ENCODE data around the gene MTHFD1L. TPM values are rescaled to one million over a fixed set of nuclear protein-coding genes. Genes with fewer than 3 reads are reported as not detected.

The MTHFD1L gene
- total and polyA plus RNA-seq, 9 of the 15 experiments (the other 6 are each of a cell fraction or from before 2014, with no cell fraction given), result 20.9 to 128 (median 61.0) TPM

DNA sequence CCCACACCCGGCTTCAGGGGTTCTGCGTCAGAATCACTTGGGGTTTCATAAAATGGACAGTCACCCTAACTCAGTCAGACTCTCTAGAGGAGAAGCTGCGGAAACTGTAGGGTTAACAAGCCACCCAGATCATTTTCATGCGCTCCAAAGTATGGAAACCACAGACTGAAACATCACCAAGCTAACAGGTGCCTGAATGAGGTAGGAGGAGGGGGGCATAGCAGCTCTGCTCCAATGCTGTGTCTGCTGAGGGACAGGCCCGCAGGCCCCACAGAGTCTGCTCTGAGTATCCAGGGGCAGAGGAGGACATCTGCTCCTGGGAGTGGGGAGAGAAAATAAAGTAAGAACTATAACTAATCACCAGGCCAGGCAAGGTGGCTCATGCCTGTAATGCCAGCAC, 277.2 kb downstream of the MTHFD1L start (continued):
- TF ChIP-seq, protein P1, sequence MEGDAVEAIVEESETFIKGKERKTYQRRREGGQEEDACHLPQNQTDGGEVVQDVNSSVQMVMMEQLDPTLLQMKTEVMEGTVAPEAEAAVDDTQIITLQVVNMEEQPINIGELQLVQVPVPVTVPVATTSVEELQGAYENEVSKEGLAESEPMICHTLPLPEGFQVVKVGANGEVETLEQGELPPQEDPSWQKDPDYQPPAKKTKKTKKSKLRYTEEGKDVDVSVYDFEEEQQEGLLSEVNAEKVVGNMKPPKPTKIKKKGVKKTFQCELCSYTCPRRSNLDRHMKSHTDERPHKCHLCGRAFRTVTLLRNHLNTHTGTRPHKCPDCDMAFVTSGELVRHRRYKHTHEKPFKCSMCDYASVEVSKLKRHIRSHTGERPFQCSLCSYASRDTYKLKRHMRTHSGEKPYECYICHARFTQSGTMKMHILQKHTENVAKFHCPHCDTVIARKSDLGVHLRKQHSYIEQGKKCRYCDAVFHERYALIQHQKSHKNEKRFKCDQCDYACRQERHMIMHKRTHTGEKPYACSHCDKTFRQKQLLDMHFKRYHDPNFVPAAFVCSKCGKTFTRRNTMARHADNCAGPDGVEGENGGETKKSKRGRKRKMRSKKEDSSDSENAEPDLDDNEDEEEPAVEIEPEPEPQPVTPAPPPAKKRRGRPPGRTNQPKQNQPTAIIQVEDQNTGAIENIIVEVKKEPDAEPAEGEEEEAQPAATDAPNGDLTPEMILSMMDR (IDR thresholded peaks at IDR 0.05 in 2 of 3, conservative IDR thresholded peaks at IDR 0.05 in 1 of 3; ENCODE audit: insufficient read depth in 2 of 3, low read depth in 1 of 3, low read length in 3 of 3), result no peak
- TF ChIP-seq SRSF3 (IDR thresholded peaks at IDR 0.05; ENCODE audit: insufficient read depth, low read length), result no peak
- no peak for TF ChIP-seq FUS (optimal IDR thresholded peaks at IDR 0.05; ENCODE audit: low read depth, low read length)
- TF ChIP-seq SAFB2 (IDR thresholded peaks at IDR 0.05; ENCODE audit: borderline replicate concordance, low read depth, low read length, severe bottlenecking), result no peak
- no peak for TF ChIP-seq MED1 (CRISPR knock-in tag; IDR thresholded peaks at IDR 0.05; ENCODE audit: borderline replicate concordance)
- no peak for TF ChIP-seq ZBTB17 (CRISPR knock-in tag; IDR thresholded peaks at IDR 0.05)
- TF ChIP-seq, protein P2, sequence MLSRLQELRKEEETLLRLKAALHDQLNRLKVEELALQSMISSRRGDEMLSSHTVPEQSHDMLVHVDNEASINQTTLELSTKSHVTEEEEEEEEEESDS (CRISPR knock-in tag; IDR thresholded peaks at IDR 0.05), result no peak
- TF ChIP-seq, protein P3, sequence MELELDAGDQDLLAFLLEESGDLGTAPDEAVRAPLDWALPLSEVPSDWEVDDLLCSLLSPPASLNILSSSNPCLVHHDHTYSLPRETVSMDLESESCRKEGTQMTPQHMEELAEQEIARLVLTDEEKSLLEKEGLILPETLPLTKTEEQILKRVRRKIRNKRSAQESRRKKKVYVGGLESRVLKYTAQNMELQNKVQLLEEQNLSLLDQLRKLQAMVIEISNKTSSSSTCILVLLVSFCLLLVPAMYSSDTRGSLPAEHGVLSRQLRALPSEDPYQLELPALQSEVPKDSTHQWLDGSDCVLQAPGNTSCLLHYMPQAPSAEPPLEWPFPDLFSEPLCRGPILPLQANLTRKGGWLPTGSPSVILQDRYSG (tag; conservative IDR thresholded peaks at IDR 0.05; ENCODE audit: low read depth), result no peak
- no peak for TF ChIP-seq ZNF253 (CRISPR knock-in tag; conservative IDR thresholded peaks at IDR 0.05)
- no peak for TF ChIP-seq HMG20B (CRISPR knock-in tag; IDR thresholded peaks at IDR 0.05)

Data from K562 (cell line).